Astrocyte of the cerebellum (primary cell): ENCODE measurements around the gene CDC45.

Experiments used
- DNase-seq: peaks from one replicate; pipeline ENCODE4 v3.0.0-alpha.2; 2011; ENCODE audit warnings: low read depth
- H3K4me3 ChIP-seq: 2 replicates; pipeline ENCODE4 v1.5.1; 2011; ENCODE audit warnings: mild to moderate bottlenecking, low read depth, low read length, moderate library complexity
- in situ Hi-C: cut with HindIII; loops from 2 replicates; pipeline ENCODE4 v1.10.0; 2017; ENCODE audit warnings: low sequenced_read_pairs
- TF ChIP-seq, protein P1 (sequence below): IDR thresholded peaks from 2 replicates; pipeline ENCODE4 v1.5.1; 2012; ENCODE audit warnings: low read length, low read depth, moderate library complexity, mild to moderate bottlenecking; ENCODE audit errors: missing control alignments

The CDC45 gene

DNA sequence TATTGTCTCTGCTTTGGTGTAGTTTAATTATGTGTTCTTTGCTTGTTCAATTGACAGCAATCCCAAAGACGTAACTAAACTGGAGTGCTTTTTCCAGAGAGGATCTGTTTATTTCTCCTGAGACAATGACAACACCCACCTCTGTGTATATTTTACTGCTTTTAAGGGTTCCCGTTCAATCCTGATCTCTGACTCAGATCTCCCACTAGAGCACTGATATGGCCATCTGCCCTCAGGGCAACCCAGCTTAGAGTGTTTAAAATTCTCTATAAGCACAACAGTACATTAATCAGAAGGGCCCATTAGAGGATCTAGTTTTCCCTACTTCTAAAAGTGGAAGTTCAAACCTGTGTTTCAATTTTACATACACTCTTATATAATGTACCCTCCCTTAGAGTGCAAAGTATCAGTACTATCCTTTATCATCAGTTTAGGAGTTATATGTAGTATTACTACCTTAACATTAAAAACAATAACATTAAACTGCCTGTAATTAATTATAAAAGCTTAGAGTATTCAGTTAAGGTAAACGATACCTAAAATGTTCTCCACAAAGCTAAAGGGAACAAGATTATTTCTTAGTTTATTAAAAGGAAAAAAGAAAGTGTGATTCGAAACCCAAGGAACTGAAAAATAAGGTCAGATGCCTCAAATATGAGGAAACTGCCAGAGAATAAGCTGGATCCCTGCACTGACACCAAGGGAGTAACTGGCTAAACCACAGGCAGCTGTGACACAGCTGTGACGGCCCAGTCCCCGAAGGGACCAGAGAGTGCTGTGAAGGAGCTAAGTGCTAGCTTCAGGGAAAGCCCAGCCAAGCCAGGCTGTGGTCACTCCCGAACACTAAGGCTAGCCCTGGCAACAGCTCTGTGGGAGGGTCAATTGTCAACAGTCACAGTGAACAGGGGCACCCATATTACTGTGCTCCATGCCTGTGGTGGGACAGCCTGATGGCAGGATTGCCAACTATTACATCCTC is 15.9 kb upstream of the CDC45 start:
- in situ Hi-C loops: no loop called here
- H3K4me3 ChIP-seq: no peak overlapping the region
- TF ChIP-seq, protein P1, sequence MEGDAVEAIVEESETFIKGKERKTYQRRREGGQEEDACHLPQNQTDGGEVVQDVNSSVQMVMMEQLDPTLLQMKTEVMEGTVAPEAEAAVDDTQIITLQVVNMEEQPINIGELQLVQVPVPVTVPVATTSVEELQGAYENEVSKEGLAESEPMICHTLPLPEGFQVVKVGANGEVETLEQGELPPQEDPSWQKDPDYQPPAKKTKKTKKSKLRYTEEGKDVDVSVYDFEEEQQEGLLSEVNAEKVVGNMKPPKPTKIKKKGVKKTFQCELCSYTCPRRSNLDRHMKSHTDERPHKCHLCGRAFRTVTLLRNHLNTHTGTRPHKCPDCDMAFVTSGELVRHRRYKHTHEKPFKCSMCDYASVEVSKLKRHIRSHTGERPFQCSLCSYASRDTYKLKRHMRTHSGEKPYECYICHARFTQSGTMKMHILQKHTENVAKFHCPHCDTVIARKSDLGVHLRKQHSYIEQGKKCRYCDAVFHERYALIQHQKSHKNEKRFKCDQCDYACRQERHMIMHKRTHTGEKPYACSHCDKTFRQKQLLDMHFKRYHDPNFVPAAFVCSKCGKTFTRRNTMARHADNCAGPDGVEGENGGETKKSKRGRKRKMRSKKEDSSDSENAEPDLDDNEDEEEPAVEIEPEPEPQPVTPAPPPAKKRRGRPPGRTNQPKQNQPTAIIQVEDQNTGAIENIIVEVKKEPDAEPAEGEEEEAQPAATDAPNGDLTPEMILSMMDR: no peak
- DNase-seq: no peak

DNA sequence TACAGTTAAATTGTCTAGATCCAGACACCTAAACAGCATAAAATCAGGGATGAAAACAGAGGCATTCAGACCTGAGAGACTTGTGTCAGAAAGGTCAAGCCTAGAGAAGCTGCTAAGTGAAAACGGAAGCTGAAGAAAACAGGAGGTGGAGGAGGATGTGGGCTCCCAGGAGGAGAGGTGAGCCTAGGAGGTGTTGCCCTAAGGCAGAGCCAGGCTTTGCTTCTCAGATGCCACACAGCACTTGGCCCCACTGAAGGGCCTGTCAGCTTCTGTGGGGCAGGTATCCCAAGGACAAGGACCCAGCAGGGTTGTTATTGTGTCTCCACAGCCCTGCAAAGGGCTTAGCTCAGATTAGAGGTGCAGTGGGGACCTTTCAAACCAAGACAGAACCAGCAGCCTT is 15.2 kb upstream of the CDC45 start:
- TF ChIP-seq, protein P1: no peak
- H3K4me3 ChIP-seq: no peak overlapping the region
- in situ Hi-C loops: no loop called here
- DNase-seq: no peak

DNA sequence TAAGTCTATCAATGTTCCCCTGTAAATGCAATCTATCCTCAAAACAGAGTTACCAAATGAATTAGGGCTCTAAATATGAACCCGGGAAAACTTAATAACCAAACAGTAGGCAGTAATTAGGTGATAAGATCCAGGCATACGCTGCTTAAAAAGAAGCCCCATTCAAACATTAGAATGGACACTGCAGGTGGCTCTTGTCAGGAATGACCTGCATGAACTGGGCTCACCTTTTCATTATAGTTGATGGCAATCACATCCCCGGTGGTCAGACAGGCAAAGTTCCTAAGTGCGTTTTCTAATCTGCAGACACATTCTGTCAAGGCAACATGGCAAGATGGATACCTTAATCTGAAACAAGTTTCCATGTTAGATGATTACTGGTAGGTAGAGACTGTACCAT is 14.7 kb upstream of the CDC45 start:
- TF ChIP-seq, protein P1: no peak
- H3K4me3 ChIP-seq: no peak overlapping the region
- DNase-seq: no peak
- in situ Hi-C loops: no loop called here

- DNase-seq: no peak
- in situ Hi-C loops: no loop called here
- no peak overlapping the region for H3K4me3 ChIP-seq
- TF ChIP-seq, protein P1: no peak
Observed at GRCh38 chr22:19466126-19466716, 13.5 kb upstream of the CDC45 start.

DNA sequence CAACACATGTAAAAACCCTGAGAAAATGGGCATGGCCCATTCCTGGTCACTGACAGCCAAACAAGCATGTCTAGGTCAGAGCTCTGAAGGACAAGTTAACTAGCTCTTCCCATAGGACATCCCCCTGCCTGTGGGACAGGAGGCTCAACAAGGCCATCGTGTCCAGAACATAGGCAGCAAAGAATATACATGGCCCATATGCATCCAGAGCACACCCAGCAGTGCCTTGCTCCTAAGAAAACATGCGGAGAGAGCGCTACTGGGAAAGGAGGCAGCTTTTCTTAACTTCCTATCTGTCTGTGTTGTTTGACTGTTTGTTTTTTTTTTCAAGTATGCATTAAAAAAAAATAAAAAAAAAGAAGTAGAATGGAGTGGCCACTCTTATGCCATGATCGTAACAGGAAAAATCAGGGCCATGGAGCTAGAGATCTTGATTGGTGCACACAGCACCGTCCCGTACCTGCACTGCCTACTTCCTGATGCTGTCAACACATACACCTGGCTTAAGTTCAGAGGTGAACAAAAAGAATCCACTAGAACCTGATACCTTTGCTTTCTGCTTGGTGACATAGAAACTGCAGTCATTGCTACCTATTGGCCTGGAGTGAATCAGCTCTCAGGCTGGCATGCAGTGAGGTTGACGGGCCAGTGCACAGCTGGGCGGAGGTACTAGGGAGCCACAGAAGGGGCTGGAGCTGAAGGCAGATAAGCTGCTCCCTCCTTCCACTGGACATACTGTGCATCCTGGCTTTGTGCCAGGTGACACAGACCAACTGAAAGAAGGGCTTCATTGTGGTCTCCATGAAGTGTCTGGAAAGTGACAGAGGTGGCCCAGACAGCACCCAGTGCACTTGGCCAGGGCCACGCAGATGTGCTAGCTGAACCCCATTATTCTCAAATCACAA is 12.6 kb upstream of the CDC45 start:
- no peak for DNase-seq
- TF ChIP-seq, protein P1: no peak
- in situ Hi-C loops: no loop called here
- H3K4me3 ChIP-seq: no peak overlapping the region

- TF ChIP-seq, protein P1: no peak
- no peak for DNase-seq
- in situ Hi-C loops: no loop called here
- H3K4me3 ChIP-seq: no peak overlapping the region
Observed at GRCh38 chr22:19467912-19468311, 11.8 kb upstream of the CDC45 start.
